Osteocyte (in vitro differentiated cells): Measurements from ENCODE around the gene CCDC148. TPM values are rescaled to one million over a fixed set of nuclear protein-coding genes. Genes with fewer than 3 reads are reported as not detected.

ENCODE experiments used
- DNase-seq: peaks from one replicate; pipeline ENCODE4 v3.0.0; 2021; ENCODE audit warnings: mixed read lengths; ENCODE audit not compliant: unreplicated experiment; ENCODE audit errors: extremely low spot score
- H3K27ac Mint-ChIP-seq: one replicate; pipeline ENCODE4 v1.8.0; 2021; ENCODE audit warnings: mild to moderate bottlenecking, mixed read lengths; ENCODE audit not compliant: unreplicated experiment
- H3K27me3 Mint-ChIP-seq: one replicate; pipeline ENCODE4 v1.8.0; 2021; ENCODE audit warnings: mixed read lengths; ENCODE audit not compliant: unreplicated experiment
- H3K36me3 Mint-ChIP-seq: one replicate; pipeline ENCODE4 v1.8.0; 2021; ENCODE audit warnings: mixed read lengths; ENCODE audit not compliant: unreplicated experiment
- H3K4me1 Mint-ChIP-seq: one replicate; pipeline ENCODE4 v1.8.0; 2021; ENCODE audit warnings: mixed read lengths; ENCODE audit not compliant: unreplicated experiment
- H3K4me3 Mint-ChIP-seq: one replicate; pipeline ENCODE4 v1.8.0; 2021; ENCODE audit warnings: mild to moderate bottlenecking, moderate library complexity, mixed read lengths; ENCODE audit not compliant: unreplicated experiment
- H3K9me3 Mint-ChIP-seq: one replicate; pipeline ENCODE4 v1.8.0; 2021; ENCODE audit warnings: mixed read lengths; ENCODE audit not compliant: unreplicated experiment
- CTCF ChIP-seq: fragments of 200-600 bp; sonication (generic); IDR thresholded peaks from 2 replicates; pipeline ENCODE4 v1.5.0; 2021; ENCODE audit warnings: antibody characterized with exemption, mild to moderate bottlenecking, moderate library complexity
- total RNA-seq: library from RNA; stranded (reverse); gene quantifications from 2 replicates; pipeline ENCODE4 v1.2.1, GENCODE V29; 2021

CCDC148 gene
- total RNA-seq, 1 donor from 2014 or later, result 2.8 TPM

GRCh38 chr2:158205215-158205614 is 251.3 kb downstream of the CCDC148 start:
- Mint-ChIP-seq H3K4me1 (peaks cover 65% of the 10 kb centered on the region), H3K27ac (peak overlapping the region; percentile 86), H3K36me3 (no peaks in the 10 kb centered on the region), H3K4me3 (peak overlapping the region; percentile 14), H3K9me3 (no peaks in the 10 kb centered on the region), H3K27me3 (no peaks in the 10 kb centered on the region)
- DNase-seq, result no peak
- TF ChIP-seq CTCF, result no peak

- peak overlapping the region; percentile 86 for H3K27ac Mint-ChIP-seq
- H3K4me3 Mint-ChIP-seq, result no peak overlapping the region
These were observed 251.8 kb downstream of the CCDC148 start for GRCh38 chr2:158204741-158205165.

GRCh38 chr2:158202161-158202815 is 254.3 kb downstream of the CCDC148 start:
- Mint-ChIP-seq H3K4me3 (peak overlapping the region; percentile 7), H3K27ac (peak overlapping the region; percentile 89), H3K36me3 (peaks cover 2% of the 10 kb centered on the region), H3K4me1 (peaks cover 66% of the 10 kb centered on the region), H3K27me3 (no peaks in the 10 kb centered on the region), H3K9me3 (no peaks in the 10 kb centered on the region)
- TF ChIP-seq CTCF, result no peak
- DNase-seq, result no peak

More at GRCh38 chr2:158204741-158205165, 251.8 kb downstream of the CCDC148 start:
- peak; percentile 85 for DNase-seq
- no peaks in the 10 kb centered on the region for H3K27me3 Mint-ChIP-seq
- no peaks in the 10 kb centered on the region for H3K9me3 Mint-ChIP-seq
- TF ChIP-seq CTCF, result no peak
- H3K4me1 Mint-ChIP-seq, result peaks cover 65% of the 10 kb centered on the region
- no peaks in the 10 kb centered on the region for H3K36me3 Mint-ChIP-seq

GRCh38 chr2:158199928-158200650 is 256.5 kb downstream of the CCDC148 start:
- Mint-ChIP-seq H3K4me1 (peaks cover 51% of the 10 kb centered on the region), H3K4me3 (no peak overlapping the region), H3K27me3 (no peaks in the 10 kb centered on the region), H3K9me3 (no peaks in the 10 kb centered on the region), H3K36me3 (peaks cover 2% of the 10 kb centered on the region), H3K27ac (no peak overlapping the region)
- no peak for DNase-seq
- no peak for TF ChIP-seq CTCF

GRCh38 chr2:158197940-158198339 is 258.6 kb downstream of the CCDC148 start:
- DNase-seq, result no peak
- no peak overlapping the region for H3K4me3 Mint-ChIP-seq
- H3K36me3 Mint-ChIP-seq, result peaks cover 2% of the 10 kb centered on the region
- no peaks in the 10 kb centered on the region for H3K9me3 Mint-ChIP-seq
- TF ChIP-seq CTCF, result no peak
- H3K4me1 Mint-ChIP-seq, result peaks cover 34% of the 10 kb centered on the region
- no peak overlapping the region for H3K27ac Mint-ChIP-seq
- no peaks in the 10 kb centered on the region for H3K27me3 Mint-ChIP-seq
